H1 (cell line): Measurements from ENCODE around the gene LRRC4C.

Experiments
- CHD2 ChIP-seq: IDR thresholded peaks from 2 replicates; pipeline ENCODE4 v1.6.1; 2012; ENCODE audit warnings: low read length, improper control_type of control experiment
- CTCF ChIP-seq, 3 experiments: IDR thresholded peaks; 1 replicate in 2 of 3; 2 replicates in 1 of 3; pipeline versions ENCODE4 v1.5.1 to v1.6.1; 2011; ENCODE audit warnings: low read length in 3 of 3, mild to moderate bottlenecking in 3 of 3, inconsistent platforms in 2 of 3, low read depth in 1 of 3, moderate library complexity in 1 of 3; ENCODE audit not compliant: insufficient read depth in 1 of 3; ENCODE audit errors: control extremely low read depth in 1 of 3
- E2F6 ChIP-seq: IDR thresholded peaks from 2 replicates; pipeline ENCODE4 v1.6.1; 2012; ENCODE audit warnings: inconsistent platforms
- EGR1 ChIP-seq: IDR thresholded peaks from 2 replicates; pipeline ENCODE4 v1.6.1; 2011; ENCODE audit warnings: low read depth, low read length, borderline replicate concordance
- EP300 ChIP-seq, 2 experiments: IDR thresholded peaks; 1 replicate in 1 of 2; 2 replicates in 1 of 2; pipeline ENCODE4 v1.6.1; 2011 to 2012; ENCODE audit warnings: low read depth in 2 of 2, low read length in 2 of 2, mild to moderate bottlenecking in 2 of 2, borderline replicate concordance in 1 of 2, inconsistent platforms in 1 of 2, moderate library complexity in 1 of 2
- JUN ChIP-seq: IDR thresholded peaks from 2 replicates; pipeline ENCODE4 v1.6.1; 2011; ENCODE audit warnings: low read depth, mild to moderate bottlenecking, improper control_type of control experiment, low read length
- POLR2AphosphoS5 ChIP-seq: IDR thresholded peaks from 2 replicates; pipeline ENCODE4 v1.6.1; 2011; ENCODE audit warnings: low read depth, low read length
- SRF ChIP-seq: IDR thresholded peaks from 2 replicates; pipeline ENCODE4 v1.6.1; 2011; ENCODE audit warnings: mild to moderate bottlenecking, low read depth, low read length, moderate library complexity
- SUZ12 ChIP-seq: fragments of 200-600 bp; sonication (generic); IDR thresholded peaks from 2 replicates; pipeline ENCODE4 v1.6.1; 2012; ENCODE audit warnings: mild to moderate bottlenecking, inconsistent platforms, low read length, moderate library complexity, mixed read lengths
- TCF12 ChIP-seq: IDR thresholded peaks from 2 replicates; pipeline ENCODE4 v1.6.1; 2011; ENCODE audit warnings: low read depth, mild to moderate bottlenecking, low read length
- ZNF274 ChIP-seq: IDR thresholded peaks from 2 replicates; pipeline ENCODE4 v1.7.0; 2012; ENCODE audit warnings: low read length, borderline replicate concordance; ENCODE audit errors: extremely low read depth

GRCh38 chr11:40215556-40215955 is 1243.9 kb downstream of the LRRC4C start:
- TF ChIP-seq EGR1 (no peak), SRF (no peak), POLR2AphosphoS5 (no peak), CHD2 (no peak), CTCF (IDR thresholded peaks at IDR 0.05; ENCODE audit: control extremely low read depth in 1 of 3, insufficient read depth in 1 of 3, low read depth in 1 of 3, low read length in 3 of 3) (no peak), ZNF274 (no peak), JUN (no peak), TCF12 (no peak), E2F6 (no peak), EP300 (IDR thresholded peaks at IDR 0.05; ENCODE audit: borderline replicate concordance in 1 of 2, low read depth in 2 of 2, low read length in 2 of 2) (no peak), SUZ12 (no peak)
